Stimulated activated CD8-positive, alpha-beta memory T cell treated with anti-CD3 and anti-CD28 coated beads, Interleukin-4, amount 100 ng/mL, for 48 hours (primary cell): ENCODE measurements around the gene KLHL29.

Source experiments
- DNase-seq: peaks from one replicate; pipeline ENCODE4 v3.0.0-alpha.2; 2020

KLHL29 gene

DNA sequence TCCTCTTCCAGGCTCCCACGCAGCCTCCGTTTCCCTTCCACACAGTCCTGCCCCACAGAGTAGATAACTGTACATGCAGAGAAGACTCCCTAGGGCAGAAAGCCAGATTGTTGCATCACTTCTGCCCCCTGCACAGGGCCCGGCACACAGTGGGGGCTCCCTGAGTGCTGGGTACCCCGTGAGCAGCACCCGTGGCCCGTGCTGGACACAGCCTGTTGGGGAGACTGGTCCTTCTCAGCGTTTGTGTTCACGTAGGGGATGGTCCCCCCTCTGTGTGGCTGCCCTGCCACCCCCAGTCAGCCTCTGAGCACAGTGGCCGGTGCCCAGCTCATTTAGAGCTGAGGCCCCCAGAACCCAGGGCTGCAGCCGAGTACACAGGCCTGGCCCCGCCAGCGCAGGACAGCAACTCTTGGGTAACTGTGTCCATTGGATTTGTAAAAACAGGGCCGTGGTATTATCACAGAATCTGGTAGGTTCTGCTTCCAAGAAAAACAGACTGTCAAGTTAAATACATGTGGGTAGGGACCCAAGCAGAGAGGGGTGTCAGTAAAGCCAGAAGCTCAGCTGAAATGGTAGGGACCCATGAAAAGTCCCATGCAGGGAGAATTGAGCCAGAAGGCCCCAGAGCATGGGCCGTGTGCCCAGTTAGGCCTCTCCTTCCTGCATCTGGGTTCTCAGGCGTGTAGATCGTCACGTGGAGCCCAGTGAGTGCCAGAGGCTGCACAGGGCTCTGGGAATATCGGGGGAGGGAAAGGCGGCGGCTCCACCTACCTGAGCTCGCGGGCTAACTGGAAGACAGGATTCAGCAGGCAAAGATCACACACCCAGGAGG is 284.6 kb downstream of the KLHL29 start:
- DNase-seq = no peak

DNA sequence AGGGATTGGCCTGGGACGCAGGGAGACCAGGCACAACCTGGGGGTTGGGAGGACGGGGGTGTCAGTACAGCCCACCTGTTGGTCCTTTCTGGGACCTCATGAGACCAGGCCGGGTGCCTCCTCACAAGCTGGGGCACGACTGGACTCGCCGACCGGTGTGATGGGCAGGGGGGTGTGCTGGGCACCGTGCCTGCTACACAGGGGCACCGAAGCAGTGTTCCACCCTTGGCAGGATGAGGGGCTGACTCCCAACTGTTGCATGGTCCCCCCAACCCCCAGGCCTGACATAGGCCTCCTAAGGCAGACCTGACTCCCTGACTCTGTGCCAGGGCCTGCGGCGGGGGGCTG is 285.2 kb downstream of the KLHL29 start:
- DNase-seq = no peak

DNA sequence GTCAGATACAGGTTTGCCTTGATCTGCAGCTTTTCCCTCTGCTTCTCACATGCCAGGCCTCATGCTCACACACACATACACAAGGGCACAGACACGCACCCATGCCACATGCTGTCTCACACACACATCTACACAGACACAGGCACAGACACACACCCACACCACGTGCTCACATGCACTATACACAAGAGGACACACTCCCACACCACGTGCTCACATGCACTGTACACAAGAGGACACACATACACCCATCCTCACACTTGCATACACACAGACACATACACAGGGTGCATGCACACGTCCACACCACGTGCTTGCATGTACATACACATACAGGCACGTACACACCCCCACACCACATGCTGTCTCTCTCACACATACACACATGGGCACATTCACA is 288.1 kb downstream of the KLHL29 start:
- DNase-seq = no peak

DNA sequence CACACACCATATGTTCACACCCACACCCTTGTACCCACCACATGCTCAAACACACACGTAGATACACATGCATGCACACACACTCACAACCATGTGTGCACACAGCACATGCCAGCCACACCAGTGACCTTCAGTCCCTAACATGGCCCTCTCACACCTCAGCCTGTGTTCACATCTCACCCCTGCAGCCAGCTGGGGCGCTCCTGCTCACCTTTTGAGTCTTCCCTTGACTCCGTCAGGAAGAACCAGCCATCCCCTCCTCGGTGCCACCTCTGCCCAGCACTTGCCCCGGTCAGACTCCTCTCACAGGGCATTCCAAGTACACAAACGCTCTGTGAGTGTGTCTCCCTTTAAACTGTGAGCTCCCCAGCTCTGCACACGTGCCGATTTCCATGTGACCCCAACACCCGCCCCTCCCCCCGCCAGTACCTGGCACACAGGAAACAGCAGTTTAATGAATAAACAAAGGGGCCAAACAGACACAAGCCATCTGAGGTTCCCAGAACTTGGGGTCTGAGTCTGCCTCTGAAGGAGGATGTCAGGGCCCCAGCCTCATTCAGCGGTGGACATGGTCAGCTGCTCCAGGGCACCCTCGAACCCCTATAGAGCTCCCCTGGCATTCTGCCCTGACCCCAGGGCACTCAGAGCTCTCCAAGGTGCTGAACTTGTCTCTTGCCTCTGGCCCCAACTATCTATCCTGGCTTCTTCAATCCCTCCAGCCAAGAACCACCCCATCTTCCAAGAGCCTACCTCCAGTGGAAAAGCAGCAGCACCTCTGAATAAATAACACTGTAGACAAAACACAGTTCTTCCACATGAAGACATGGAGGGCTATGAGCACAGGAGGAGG is 289.1 kb downstream of the KLHL29 start:
- no peak for DNase-seq

DNA sequence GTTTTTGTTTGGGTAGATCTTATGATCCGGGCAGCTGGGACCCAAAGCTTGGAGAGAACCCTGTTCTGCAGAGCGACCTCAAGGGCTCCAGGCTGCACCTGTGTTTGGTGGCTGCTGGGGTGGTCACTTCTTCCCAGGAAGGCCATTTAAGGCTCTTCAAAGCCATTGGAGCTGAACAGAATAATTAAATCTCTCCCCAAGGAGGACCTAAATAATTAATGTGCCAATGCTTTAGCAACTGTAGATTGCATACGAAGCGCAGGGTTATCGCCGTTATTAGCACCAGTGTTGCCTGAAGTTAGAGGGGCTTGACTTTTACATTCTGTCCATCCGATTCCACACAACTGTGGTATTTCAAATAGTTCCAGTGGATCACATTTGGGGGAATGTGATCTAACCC is 290.5 kb downstream of the KLHL29 start:
- no peak for DNase-seq

DNA sequence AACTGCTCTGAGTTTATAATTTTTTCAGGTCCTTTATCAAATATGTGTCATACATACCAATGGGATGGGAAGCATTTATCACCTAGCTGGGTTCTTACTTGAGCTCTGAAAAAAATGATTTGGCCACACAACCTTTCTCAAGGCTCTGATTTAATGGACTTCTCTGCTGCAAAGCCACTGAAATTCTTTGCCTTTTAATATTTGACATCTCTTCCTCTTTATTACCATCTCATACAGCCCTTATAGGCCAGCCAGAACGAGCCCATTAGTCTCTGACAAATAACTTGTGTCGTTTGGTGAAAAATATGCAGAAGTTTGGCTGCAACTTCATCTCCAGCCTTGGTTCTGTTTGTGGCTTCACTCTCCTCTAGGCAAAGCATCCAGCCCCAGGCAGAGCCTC is 292.9 kb downstream of the KLHL29 start:
- no peak for DNase-seq

DNA sequence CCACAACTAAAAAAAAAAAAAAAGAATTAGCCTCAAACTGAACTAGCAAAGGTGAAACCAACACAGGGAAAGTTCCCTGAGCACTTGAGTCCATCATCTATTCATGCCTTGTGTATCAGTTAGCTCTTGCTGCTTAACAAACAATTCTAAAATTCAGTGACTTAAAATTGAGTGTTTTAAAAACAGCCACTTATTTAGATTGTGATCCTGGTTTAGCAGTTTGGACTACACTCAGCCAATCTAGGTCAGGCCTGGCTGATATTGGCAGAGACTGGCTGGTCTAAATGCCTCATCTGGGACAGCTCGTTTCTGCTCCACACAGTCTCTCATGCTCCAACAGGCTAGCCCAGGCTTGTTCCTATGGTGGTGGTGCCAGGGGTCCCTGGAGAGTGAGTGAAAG is 294.1 kb downstream of the KLHL29 start:
- no peak for DNase-seq

DNA sequence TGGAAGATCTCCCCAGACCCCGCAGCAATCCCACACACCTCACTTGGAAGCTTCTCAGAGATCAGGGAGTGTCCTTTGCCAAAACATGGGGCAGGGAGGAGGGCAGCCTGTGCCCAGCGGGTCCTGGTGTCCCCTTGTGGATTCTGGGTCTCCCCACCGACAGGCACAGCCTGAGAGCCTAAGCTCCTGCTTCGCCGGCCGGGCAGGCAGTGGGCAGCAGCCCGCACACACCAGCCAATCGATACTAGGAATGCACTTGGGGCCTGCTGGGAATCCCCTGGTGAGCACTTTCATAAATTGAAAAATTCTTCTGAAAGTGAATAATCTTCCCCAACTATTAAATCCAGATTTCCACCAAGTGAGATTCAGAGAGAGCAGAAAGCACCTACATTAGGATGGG is 296.0 kb downstream of the KLHL29 start:
- no peak for DNase-seq

DNA sequence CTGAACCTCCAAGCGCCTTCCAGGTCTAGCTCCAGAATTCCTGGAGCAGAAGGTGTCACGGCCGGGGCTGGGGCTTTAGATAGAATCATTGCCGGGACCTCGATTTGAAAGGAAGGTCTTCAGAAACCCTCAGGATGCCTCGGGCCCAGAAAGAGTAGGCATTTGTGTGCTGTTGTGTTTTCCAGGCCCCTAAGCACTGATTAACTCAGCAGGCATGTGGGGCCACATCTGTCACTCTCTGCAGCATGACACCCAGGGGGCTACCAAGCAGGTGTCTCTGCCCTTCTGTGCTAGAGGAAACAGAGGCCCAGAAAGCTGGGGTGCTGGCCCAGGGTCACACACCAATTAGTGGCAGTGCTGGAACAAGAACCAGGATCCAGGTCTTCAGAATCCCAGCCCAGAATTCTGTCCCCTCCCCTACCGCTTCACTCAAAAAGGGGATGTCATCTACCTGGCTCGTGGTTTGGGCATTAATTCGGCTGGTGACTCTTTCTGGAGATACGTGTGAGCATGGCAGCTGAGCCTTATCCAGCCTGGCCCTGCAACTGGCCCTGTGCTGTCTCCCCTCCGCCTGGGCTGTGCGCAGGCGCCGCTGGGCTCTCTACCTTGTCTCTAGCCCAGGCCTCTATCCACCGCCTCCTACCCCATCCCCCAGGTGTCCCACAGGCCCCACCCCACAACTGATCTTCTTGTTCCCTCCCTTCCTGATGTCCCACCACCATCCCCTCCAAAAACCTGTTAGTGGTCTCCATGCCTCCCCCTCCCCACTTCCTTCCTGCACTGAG is 296.6 kb downstream of the KLHL29 start:
- DNase-seq = no peak

DNA sequence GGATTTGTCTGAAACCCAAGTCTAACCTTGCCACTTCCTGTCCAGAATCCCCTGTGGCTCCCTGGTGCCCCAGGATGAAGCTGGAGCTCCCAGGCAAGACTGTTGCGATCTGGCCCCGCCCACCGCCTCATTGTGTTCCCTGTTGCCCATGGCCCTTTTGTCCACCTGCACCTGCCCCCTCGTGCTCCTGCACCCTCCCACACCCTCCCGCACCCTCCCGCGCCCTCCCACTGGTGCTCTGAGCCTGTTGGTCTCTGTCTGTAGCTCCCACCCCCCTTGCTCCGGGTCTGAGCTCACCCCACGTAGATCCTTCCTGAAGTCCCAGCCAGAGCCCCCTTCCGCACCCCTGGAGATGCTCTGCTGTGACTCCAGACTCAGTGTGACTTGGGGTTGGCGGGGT is 297.5 kb downstream of the KLHL29 start:
- DNase-seq = no peak

DNA sequence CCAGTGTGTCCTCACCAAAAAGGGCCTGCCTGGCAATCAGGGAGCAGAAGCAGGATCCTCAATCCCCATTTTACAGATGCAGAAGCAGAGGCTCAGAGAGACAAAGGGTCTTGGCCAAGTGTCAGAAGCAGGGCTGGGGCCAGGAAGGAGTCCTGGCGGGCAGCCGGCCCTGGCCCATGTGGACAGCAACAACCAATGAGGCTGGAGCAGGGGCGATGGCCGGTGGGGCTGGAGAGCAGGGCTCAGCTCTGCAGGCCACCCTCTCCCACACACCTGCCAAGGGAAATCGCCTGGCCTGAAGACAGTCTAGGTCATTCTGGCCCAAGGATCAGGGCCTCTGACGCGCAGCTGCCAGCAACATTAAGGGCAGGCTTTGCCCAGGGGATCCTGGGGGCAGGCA is 298.0 kb downstream of the KLHL29 start:
- DNase-seq = no peak

DNA sequence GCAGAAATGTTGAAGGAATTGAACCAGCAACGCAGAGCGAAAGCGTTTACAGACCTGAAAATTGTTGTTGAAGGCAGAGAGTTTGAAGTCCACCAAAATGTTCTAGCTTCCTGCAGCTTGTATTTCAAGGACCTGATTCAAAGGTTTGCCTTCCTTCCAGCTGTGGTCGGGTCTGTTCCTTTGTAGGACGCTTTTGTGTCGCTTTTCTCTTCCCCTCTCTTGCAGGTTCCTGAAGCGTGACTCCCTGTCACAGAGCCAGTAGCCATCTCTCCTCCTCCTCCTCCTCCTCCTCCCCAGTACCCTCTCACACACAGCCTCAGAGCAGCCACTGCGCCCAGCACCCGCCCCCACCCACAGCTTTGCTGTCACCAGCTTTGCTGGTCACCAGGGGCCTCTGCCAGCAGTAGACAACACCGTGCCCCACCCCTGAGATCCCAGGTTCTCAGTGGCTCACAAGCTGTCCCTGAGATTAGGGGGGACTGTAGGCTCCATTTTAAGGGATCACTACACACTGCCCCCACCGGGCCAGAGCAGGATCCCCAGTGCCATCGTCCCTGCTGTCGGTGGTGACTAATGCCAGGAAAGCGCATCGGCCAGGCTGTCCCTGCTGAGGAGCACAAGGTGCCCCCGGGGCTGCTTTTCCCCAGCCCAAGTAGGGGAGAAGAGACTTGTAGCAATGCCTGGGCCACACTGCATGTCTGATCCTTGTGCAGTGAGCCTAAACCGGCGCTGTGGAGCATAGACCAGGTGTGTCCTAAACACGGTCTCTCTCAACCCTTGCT is 299.6 kb downstream of the KLHL29 start:
- DNase-seq = no peak

DNA sequence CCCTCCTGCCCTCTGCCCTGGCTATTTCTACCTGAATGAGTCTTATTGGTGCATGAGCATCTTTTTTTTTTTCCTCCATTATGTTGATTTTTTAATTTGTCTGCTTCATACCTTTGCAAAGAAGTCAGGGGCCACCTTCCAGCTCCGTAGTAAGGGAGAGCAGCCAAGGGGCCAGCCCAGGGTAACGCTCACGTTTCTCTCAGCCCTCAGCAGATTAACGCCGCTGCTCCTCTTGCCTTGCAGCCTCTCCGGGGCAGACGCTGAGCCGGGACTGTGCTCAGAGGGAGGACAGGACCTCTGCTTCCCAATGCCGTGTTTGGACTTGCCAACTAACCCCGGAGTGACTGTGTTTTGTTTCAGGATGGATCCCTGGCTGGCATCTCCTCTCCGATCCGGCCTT is 300.2 kb downstream of the KLHL29 start:
- DNase-seq = no peak

DNA sequence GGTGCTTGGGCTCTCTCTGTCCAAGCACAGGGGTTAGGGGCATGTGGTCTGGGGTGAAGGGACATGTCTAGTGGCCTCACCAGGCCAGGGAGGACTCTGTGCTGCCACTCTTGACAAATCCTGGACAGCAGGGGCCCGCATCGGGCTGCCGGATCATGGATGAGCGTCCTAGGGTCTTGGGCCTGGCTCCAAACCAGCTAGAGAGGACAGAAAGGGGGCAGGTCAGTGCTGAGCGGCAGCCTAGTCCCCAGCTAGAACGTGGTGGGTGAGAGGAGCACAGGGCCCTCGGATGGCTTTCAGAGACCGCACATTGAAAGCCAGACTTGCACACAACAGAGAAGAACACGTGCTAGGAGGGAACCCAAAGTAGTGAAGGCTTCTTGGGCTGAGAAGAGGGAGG is 300.7 kb downstream of the KLHL29 start:
- no peak for DNase-seq

DNA sequence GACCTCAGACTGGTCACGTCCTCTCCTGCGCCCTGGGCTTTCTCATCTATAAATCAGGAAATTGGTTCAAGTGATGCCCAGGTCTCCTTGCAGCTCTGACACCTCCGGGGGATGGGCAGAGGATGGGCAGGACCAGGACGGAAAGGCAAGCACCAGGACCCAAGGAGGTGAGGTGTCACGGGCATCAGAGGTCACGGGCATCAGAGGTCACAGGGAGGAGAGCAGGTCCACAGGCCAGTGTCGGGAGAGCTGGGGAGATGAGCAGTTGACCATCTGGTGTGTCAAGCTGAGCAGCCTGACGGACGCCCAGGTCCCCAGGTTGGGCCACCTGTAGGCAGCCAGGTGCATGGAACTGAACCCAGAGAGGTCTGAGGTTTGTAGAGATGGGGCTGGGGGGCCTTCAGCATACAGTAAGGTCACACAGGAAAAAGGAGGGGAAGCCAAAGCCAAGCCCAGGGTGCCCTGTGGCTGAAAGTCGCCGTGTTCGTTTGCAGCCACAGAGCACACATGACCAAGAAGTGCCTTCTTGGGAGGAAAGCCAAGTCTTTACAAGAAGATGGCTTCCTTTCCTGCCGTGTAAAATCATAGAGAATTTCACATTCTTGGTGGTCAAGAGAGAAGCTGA is 301.5 kb downstream of the KLHL29 start:
- DNase-seq = no peak

DNA sequence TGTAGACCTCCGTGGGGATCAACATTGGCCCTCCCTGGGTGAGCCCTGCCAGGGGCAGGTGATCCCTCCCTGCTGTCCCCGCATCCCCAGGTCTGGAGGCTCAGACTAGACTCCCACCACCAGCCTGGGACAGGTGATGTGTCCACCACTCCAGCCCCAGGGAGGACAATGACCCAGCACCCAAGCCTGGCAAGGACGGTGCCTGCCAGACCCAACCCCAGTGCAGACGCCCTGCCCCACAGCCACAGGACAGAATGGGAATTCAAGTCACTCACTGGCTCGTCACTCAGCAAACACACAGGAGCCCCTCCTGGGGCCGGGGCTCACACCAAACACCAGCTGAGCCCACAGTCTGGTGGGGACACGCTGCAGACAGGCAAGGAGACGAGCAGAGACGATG is 302.2 kb downstream of the KLHL29 start:
- no peak for DNase-seq

DNA sequence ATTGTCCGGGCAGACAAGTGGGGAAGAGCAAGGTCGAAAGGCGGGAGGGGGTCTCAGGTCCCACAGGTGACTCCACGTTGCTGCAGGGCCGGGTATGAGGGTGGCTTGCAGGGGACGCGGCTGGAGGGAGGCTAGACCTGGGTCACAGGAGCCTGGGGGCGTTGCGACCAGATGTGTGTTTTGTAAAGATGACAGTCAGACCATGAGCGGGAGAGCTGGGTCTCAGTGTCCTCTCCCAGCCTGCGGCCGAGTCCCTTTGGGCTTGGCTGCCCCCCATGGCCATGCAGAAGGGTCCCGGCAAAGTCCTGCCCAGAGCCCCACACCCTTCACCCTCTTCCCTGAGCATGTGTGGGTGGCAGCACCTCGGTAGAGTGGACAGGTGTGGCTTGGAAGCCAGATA is 302.7 kb downstream of the KLHL29 start:
- no peak for DNase-seq

DNA sequence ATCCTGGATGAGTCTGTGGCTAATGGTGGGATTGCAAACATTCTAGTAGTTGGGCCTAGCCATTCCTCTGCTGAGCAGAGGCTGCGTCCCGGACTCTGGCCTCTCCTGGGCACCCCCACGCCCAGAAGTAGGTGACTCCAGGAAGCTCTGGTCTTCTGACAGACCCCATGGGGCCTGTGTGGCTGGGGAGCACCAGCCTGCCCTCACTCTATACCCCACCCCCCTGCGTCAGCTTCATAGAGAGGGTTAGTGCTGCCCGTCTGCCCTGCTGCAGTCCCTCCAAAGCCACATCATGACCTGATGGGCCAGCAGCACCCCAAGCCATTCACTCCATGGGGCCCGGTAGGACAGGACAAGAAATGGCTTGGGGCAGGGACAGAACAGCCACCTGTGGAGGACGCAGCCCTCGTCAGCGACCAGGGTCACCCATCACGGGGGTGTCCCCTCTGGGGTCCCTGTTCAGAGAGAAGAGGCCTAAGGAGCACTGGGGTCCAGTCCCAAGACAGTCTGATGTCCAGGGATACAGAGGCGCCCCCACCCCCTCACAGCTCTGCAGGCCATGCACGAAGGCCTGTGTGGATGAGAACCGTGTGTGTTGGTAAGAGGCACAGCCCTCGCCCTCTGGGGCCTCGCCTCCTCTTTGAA is 303.6 kb downstream of the KLHL29 start:
- no peak for DNase-seq

DNA sequence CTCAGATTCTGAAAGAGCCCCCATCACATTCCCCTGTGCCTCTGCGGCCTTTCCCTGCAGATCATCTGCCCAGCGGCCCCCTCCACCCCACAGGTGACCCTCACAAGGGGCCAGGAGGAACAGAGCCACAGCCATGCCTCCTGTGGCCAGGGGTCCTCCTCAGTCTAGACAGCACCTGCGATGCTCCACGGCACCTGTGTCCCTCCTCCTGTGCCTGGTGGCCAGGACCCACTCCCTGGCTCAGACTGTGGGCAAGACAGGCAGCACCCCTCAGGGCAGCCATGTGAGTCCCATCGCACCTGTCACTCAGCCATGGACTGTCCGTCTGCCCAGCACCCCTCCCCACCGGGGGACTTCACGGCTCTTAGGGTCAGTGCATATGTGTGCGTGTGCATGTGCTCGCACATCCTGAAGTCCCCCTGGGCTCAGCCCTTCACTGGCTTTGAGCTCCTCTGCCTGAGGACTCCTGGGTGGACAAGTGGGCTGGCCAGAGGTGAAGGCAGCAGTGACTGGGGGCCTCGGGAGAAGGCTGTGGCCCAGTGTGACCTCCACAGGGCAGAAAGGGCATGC is 304.2 kb downstream of the KLHL29 start:
- no peak for DNase-seq

DNA sequence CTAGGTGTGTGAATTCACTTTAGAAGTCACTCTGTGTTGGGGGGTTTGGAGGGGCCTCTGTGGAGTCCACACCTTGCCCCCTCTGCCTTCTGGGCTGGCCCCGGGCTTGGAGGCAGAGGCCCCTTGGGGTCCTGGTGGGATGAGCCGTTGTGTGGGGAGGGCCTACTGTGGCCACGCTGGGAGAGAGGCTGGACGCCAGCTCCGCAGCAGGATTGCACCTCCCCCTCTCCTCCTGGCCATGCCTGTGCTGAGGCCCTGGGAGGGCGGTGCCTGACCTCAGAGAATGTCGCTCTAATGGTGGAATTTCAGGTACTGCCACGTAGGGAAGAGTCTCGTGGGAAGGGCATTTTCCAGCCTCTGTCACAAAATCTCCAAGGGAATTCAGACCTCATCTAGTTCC is 304.9 kb downstream of the KLHL29 start:
- DNase-seq = no peak

DNA sequence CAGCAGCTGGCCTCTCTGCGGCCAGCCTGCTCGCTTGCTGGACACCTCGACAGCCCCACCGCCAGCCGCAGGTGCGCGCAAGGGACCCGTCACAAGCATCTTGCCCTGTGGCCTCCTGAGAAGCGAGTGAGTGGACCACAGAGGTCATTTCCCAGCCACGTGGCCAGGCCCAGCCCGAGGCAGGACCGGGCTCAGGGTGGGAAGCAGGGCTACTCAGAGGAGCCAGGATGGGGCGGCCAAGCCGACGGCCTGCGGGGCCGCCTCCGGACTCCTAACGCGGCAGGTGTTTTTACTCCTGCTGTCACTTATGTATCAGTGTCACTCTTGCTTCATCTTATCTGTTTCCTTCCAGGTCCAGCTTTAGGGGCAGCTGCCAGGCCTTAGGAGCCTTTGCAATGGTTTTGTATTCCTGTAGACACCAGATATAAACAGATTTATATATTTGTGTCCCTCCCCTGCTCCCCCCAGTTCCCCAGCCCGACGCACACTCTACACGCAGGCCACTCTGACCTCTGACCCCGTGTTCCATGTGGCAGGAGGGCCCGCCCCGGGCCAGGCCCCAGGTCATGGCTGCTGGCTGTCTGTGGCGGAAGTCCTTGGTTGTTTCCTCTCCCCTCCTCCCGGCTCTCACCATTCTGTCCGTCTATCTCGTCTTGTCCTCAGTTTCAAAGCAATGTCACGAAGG is 305.6 kb downstream of the KLHL29 start:
- no peak for DNase-seq
